SKM-1 (cell line): Measurements from ENCODE around the gene NAP1L5.

Experiments
- DNase-seq: peaks from one replicate; lab custom pipeline; 2025; ENCODE audit not compliant: unreplicated experiment; lab: John Stamatoyannopoulos, UW

Gene NAP1L5

GRCh38 chr4:88722828-88723227 is 25.2 kb upstream of the NAP1L5 start:
- no peak for DNase-seq

GRCh38 chr4:88722276-88722780 is 24.7 kb upstream of the NAP1L5 start:
- no peak for DNase-seq

- DNase-seq = no peak
Measured at GRCh38 chr4:88720451-88721428, 23.1 kb upstream of the NAP1L5 start.

- DNase-seq = no peak
Measured at GRCh38 chr4:88719381-88719780, 21.8 kb upstream of the NAP1L5 start.

- no peak for DNase-seq
Measured at GRCh38 chr4:88718098-88718497, 20.5 kb upstream of the NAP1L5 start.

GRCh38 chr4:88713782-88714181 is 16.2 kb upstream of the NAP1L5 start:
- no peak for DNase-seq

GRCh38 chr4:88709989-88710388 is 12.4 kb upstream of the NAP1L5 start:
- no peak for DNase-seq

GRCh38 chr4:88706574-88706973 is 8.9 kb upstream of the NAP1L5 start:
- DNase-seq = no peak

- no peak for DNase-seq
Measured at GRCh38 chr4:88705805-88706492, 8.3 kb upstream of the NAP1L5 start.

GRCh38 chr4:88705223-88705622 is 7.6 kb upstream of the NAP1L5 start:
- DNase-seq = no peak

GRCh38 chr4:88702782-88703181 is 5.2 kb upstream of the NAP1L5 start:
- no peak for DNase-seq

GRCh38 chr4:88698519-88698918 is 890 bp upstream of the NAP1L5 start:
- no peak for DNase-seq

GRCh38 chr4:88697141-88697540 is 488 bp downstream of the NAP1L5 start:
- DNase-seq = no peak

- no peak for DNase-seq
Measured at GRCh38 chr4:88696630-88697029, 999 bp downstream of the NAP1L5 start.

- no peak for DNase-seq
Measured at GRCh38 chr4:88693792-88694191, 3.8 kb downstream of the NAP1L5 start.

- DNase-seq = no peak
Measured at GRCh38 chr4:88690355-88690754, 7.3 kb downstream of the NAP1L5 start.

- DNase-seq = no peak
Measured at GRCh38 chr4:88681209-88681608, 16.4 kb downstream of the NAP1L5 start.

- DNase-seq = no peak
Measured at GRCh38 chr4:88675543-88675942, 22.1 kb downstream of the NAP1L5 start.

- DNase-seq = no peak
Measured at GRCh38 chr4:88674979-88675378, 22.6 kb downstream of the NAP1L5 start.

- DNase-seq = no peak
Measured at GRCh38 chr4:88674565-88674964, 23.1 kb downstream of the NAP1L5 start.

- no peak for DNase-seq
Measured at GRCh38 chr4:88673886-88674285, 23.7 kb downstream of the NAP1L5 start.

GRCh38 chr4:88672987-88673386 is 24.6 kb downstream of the NAP1L5 start:
- no peak for DNase-seq
